GM19023 (cell line): ENCODE data around the gene TSPAN14.

Experiments used
- ATAC-seq: cut with Tn5 transposase; IDR thresholded peaks from one replicate; pipeline ENCODE4 v1.9.1; 2021; ENCODE audit warnings: mild to moderate bottlenecking, moderate library complexity; ENCODE audit not compliant: unreplicated experiment

Gene TSPAN14

GRCh38 chr10:80502621-80503583, 48.8 kb downstream of the TSPAN14 start:
- ATAC-seq = no peak

- no peak for ATAC-seq
These were observed 49.6 kb downstream of the TSPAN14 start for GRCh38 chr10:80503584-80504157.

- no peak for ATAC-seq
These were observed 50.2 kb downstream of the TSPAN14 start for GRCh38 chr10:80504158-80504811.

- no peak for ATAC-seq
These were observed 50.9 kb downstream of the TSPAN14 start for GRCh38 chr10:80504897-80505465.

GRCh38 chr10:80506189-80506575, 52.1 kb downstream of the TSPAN14 start:
- ATAC-seq = no peak

- ATAC-seq = no peak
These were observed 52.9 kb downstream of the TSPAN14 start for GRCh38 chr10:80506836-80507487.

- ATAC-seq = no peak
These were observed 54.9 kb downstream of the TSPAN14 start for GRCh38 chr10:80509108-80509402.

- no peak for ATAC-seq
These were observed 55.5 kb downstream of the TSPAN14 start for GRCh38 chr10:80509403-80510161.

- no peak for ATAC-seq
These were observed 58.0 kb downstream of the TSPAN14 start for GRCh38 chr10:80512031-80512526.

- ATAC-seq = no peak
These were observed 59.0 kb downstream of the TSPAN14 start for GRCh38 chr10:80513106-80513505.

GRCh38 chr10:80515511-80515910, 61.4 kb downstream of the TSPAN14 start:
- no peak for ATAC-seq

- ATAC-seq = no peak
These were observed 61.8 kb downstream of the TSPAN14 start for GRCh38 chr10:80515941-80516340.

- no peak for ATAC-seq
These were observed 62.5 kb downstream of the TSPAN14 start for GRCh38 chr10:80516506-80517075.

GRCh38 chr10:80517416-80518142, 63.5 kb downstream of the TSPAN14 start:
- ATAC-seq = no peak

- ATAC-seq = no peak
These were observed 64.2 kb downstream of the TSPAN14 start for GRCh38 chr10:80518143-80518806.

GRCh38 chr10:80518807-80519360, 64.8 kb downstream of the TSPAN14 start:
- ATAC-seq = no peak

- no peak for ATAC-seq
These were observed 66.0 kb downstream of the TSPAN14 start for GRCh38 chr10:80519936-80520650.
